Muscle of leg (tissue), 11 donors: Measurements from ENCODE around the gene XAGE2. TPM values are rescaled to one million over a fixed set of nuclear protein-coding genes. Genes with fewer than 3 reads are reported as not detected.

Source experiments
- DNase-seq: peaks from one replicate; pipeline ENCODE4 v3.0.0; 2013
- H3K27ac ChIP-seq: one replicate; pipeline ENCODE4 v1.5.1; 2013; ENCODE audit warnings: mild to moderate bottlenecking, low read length, control low read depth
- H3K27me3 ChIP-seq: one replicate; pipeline ENCODE4 v1.6.1; 2013; ENCODE audit warnings: low read length; ENCODE audit not compliant: control insufficient read depth, insufficient read depth
- H3K36me3 ChIP-seq: one replicate; pipeline ENCODE4 v1.6.1; 2013; ENCODE audit warnings: low read length; ENCODE audit not compliant: control insufficient read depth, insufficient read depth
- H3K4me1 ChIP-seq: one replicate; pipeline ENCODE4 v1.6.1; 2013; ENCODE audit warnings: low read length; ENCODE audit not compliant: control insufficient read depth, insufficient read depth
- H3K4me3 ChIP-seq: one replicate; pipeline ENCODE4 v1.5.1; 2013; ENCODE audit warnings: low read length, control low read depth
- H3K9me3 ChIP-seq: replicated peaks from 2 replicates; pipeline ENCODE4 v1.6.1; 2013; ENCODE audit warnings: low read depth, low read length; ENCODE audit not compliant: control insufficient read depth
- WGBS: methylation state at CpG from one replicate; pipeline ENCODE4 v1.1.5; 2013; ENCODE audit warnings: missing lambda C conversion rate; ENCODE audit not compliant: insufficient coverage; 5-methylcytosine and 5-hydroxymethylcytosine counted together
- polyA plus RNA-seq, 8 donors: library from polyadenylated mRNA; unstranded; fragments of 120-200 nt; gene quantifications; one replicate each; pipeline versions ENCODE4 v1.2.1 to v1.2.3, GENCODE V29; 2013; ENCODE audit warnings: inconsistent platforms in 1 of 8, low replicate concordance in 1 of 8; ENCODE audit not compliant: insufficient read length in 8 of 8, insufficient read depth in 1 of 8
- total RNA-seq: library from RNA; stranded (reverse); fragments of 120-200 nt; gene quantifications from one replicate; pipeline ENCODE4 v1.2.4, GENCODE V29; 2013

XAGE2 gene
- total and polyA plus RNA-seq, 9 donors = 0.27 to 0.97 TPM; not detected in 7

DNA sequence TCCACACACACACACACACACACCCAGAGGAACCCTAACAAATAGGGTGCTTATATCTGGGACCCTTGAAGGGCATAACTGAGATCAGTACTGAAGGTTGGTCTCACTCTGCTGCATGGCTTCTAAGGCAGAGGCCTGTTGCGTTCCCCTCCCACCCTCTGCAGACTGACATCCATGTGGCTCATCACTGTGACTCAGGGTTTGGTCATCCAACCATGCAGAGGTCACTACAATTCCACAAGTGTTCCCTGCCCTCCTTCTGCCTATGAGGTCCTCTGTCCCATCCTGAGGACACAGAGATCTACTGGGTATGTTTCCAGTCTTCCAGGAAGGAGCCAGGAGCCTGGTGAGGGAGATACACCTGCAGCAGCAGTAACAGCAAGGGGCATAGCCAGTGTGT lies 55.8 kb downstream of the XAGE2 start:
- 93% methylated on average over 1 of the region's 1 CpG for WGBS
- DNase-seq = no peak
- no peak overlapping the region for H3K27ac ChIP-seq
- H3K4me1 ChIP-seq = no peaks in the 10 kb centered on the region
- H3K36me3 ChIP-seq = no peaks in the 10 kb centered on the region
- no peaks in the 10 kb centered on the region for H3K9me3 ChIP-seq
- H3K27me3 ChIP-seq = peaks cover 49% of the 10 kb centered on the region
- H3K4me3 ChIP-seq = no peak overlapping the region

Other genes with a start within 250 kb of the XAGE2 start
- 11.6 TPM for gene MAGED4, start 184.1 kb upstream of the XAGE2 start, total RNA-seq
- 10 to 100 TPM; 18.3 to 50.1 (median 39.2) TPM for gene MAGED4, start 184.1 kb upstream of the XAGE2 start, polyA plus RNA-seq
- not detected for gene XAGE1A, start 126.8 kb downstream of the XAGE2 start, total RNA-seq
- gene XAGE1A, start 126.8 kb downstream of the XAGE2 start, polyA plus RNA-seq = under 1 TPM in 1 of 8 donors, not detected in 7; 0.81 TPM
- gene XAGE1B, start 148.0 kb downstream of the XAGE2 start, total RNA-seq = 0.44 TPM
- 1 to 10 TPM in 1 of 8 donors, under 1 TPM in 1, not detected in 6; 0.61 to 1.1 TPM for gene XAGE1B, start 148.0 kb downstream of the XAGE2 start, polyA plus RNA-seq